HepG2 (cell line): ENCODE results near the gene CAPG. TPM values are rescaled to one million over a fixed set of nuclear protein-coding genes. Genes with fewer than 3 reads are reported as not detected.
A peak's percentile ranks its signal among the peaks of the same experiment; 100 is the strongest.

Experiments used
- AGO2 ChIP-seq: fragments of 200-400 bp; formaldehyde crosslinking; optimal IDR thresholded peaks from 2 replicates; pipeline ENCODE3; 2017; ENCODE audit warnings: mild to moderate bottlenecking, low read depth, low read length, moderate library complexity
- CREM ChIP-seq, 2 experiments: sonication (generic) in 1 of 2; formaldehyde crosslinking in 1 of 2; IDR thresholded peaks; 2 replicates each; pipeline versions ENCODE4 v1.4.0 to v1.6.1; 2016 to 2020; ENCODE audit warnings: antibody characterized with exemption in 1 of 2, mild to moderate bottlenecking in 1 of 2, missing genetic modification reagents in 1 of 2
- CSRNP1 ChIP-seq: sonication (generic); formaldehyde crosslinking; IDR thresholded peaks from 2 replicates; pipeline ENCODE4 v1.8.1; 2023; ENCODE audit warnings: mild to moderate bottlenecking, missing genetic modification reagents
- EEA1 ChIP-seq: sonication (generic); formaldehyde crosslinking; IDR thresholded peaks from 2 replicates; pipeline ENCODE4 v1.5.1; 2020; ENCODE audit warnings: mild to moderate bottlenecking, missing genetic modification reagents, borderline replicate concordance
- HMG20A ChIP-seq: IDR thresholded peaks from 2 replicates; pipeline ENCODE4 v1.6.1; 2016; ENCODE audit warnings: borderline replicate concordance
- HOXA5 ChIP-seq: sonication (generic); formaldehyde crosslinking; IDR thresholded peaks from 2 replicates; pipeline ENCODE4 v1.4.0; 2020; ENCODE audit warnings: missing genetic modification reagents
- HOXD1 ChIP-seq: sonication (generic); formaldehyde crosslinking; IDR thresholded peaks from 2 replicates; pipeline ENCODE4 v1.5.0; 2020; ENCODE audit warnings: missing genetic modification reagents
- RORA ChIP-seq: sonication (generic); formaldehyde crosslinking; IDR thresholded peaks from 2 replicates; pipeline ENCODE4 v1.5.0; 2020; ENCODE audit warnings: mild to moderate bottlenecking, missing genetic modification reagents, moderate library complexity
- SATB2 ChIP-seq: sonication (generic); formaldehyde crosslinking; IDR thresholded peaks from 2 replicates; pipeline ENCODE4 v1.5.0; 2020; ENCODE audit warnings: missing genetic modification reagents
- SRSF1 ChIP-seq: fragments of 200-400 bp; formaldehyde crosslinking; optimal IDR thresholded peaks from 2 replicates; pipeline ENCODE3; 2017; ENCODE audit warnings: mild to moderate bottlenecking, low read depth, low read length, moderate library complexity
- THAP11 ChIP-seq: IDR thresholded peaks from 2 replicates; pipeline ENCODE4 v1.6.1; 2016; ENCODE audit warnings: missing biosample characterization, missing genetic modification reagents
- U2AF1 ChIP-seq: fragments of 200-400 bp; formaldehyde crosslinking; optimal IDR thresholded peaks from 2 replicates; pipeline ENCODE3; 2017; ENCODE audit warnings: mild to moderate bottlenecking, low read depth, low read length
- ZNF280B ChIP-seq: sonication (generic); formaldehyde crosslinking; IDR thresholded peaks from 2 replicates; pipeline ENCODE4 v1.5.0; 2020; ENCODE audit warnings: missing genetic modification reagents, mild to moderate bottlenecking, borderline replicate concordance
- ZNF746 ChIP-seq: sonication (generic); formaldehyde crosslinking; IDR thresholded peaks from 2 replicates; pipeline ENCODE4 v1.8.0; 2022; ENCODE audit warnings: mild to moderate bottlenecking, missing genetic modification reagents
- ZNF772 ChIP-seq: sonication (generic); formaldehyde crosslinking; IDR thresholded peaks from 2 replicates; pipeline ENCODE4 v1.5.0; 2020; ENCODE audit warnings: mild to moderate bottlenecking, missing genetic modification reagents
- ZNF775 ChIP-seq: sonication (generic); formaldehyde crosslinking; IDR thresholded peaks from 2 replicates; pipeline ENCODE4 v1.4.0; 2020; ENCODE audit warnings: missing genetic modification reagents, mild to moderate bottlenecking, moderate library complexity, borderline replicate concordance
- ZSCAN12 ChIP-seq: sonication (generic); formaldehyde crosslinking; IDR thresholded peaks from 2 replicates; pipeline ENCODE4 v1.9.0; 2021; ENCODE audit warnings: mild to moderate bottlenecking, missing genetic modification reagents
- ZSCAN20 ChIP-seq: sonication (generic); formaldehyde crosslinking; IDR thresholded peaks from 2 replicates; pipeline ENCODE4 v1.4.0; 2020; ENCODE audit warnings: missing genetic modification reagents, mild to moderate bottlenecking, borderline replicate concordance
- polyA plus RNA-seq, 8 experiments: library from polyadenylated mRNA; depleted of rRNA in 3 of 8; stranded (reverse) in 7 of 8; unstranded in 1 of 8; fragments of >200 nt; fragmentation: Illumina TruSeq in 4 of 8; extraction: Trizol in 4 of 8; gene quantifications; 2 replicates each; pipeline versions ENCODE4 v1.2.1 to v1.2.3, GENCODE V29; 2011 to 2016; ENCODE audit warnings: low read depth in 4 of 8, missing spikeins in 1 of 8, mixed read lengths in 1 of 8; ENCODE audit not compliant: insufficient read depth in 1 of 8
- total RNA-seq, 5 experiments: library from RNA; depleted of rRNA; stranded (reverse); fragments of >200 nt; fragmentation: Illumina TruSeq; extraction: Trizol; gene quantifications; 2 replicates each; pipeline ENCODE4 v1.2.3, GENCODE V29; 2016; ENCODE audit warnings: low read depth in 1 of 5
- TF ChIP-seq, protein P1 (sequence below): sonication (generic); formaldehyde crosslinking; IDR thresholded peaks from 2 replicates; pipeline ENCODE4 v1.8.0; 2022; ENCODE audit warnings: missing genetic modification reagents, mild to moderate bottlenecking, borderline replicate concordance
- TF ChIP-seq, protein P2 (sequence below): sonication (generic); formaldehyde crosslinking; IDR thresholded peaks from 2 replicates; pipeline ENCODE4 v1.4.0; 2020; ENCODE audit warnings: missing genetic modification reagents, mild to moderate bottlenecking, borderline replicate concordance
- TF ChIP-seq, protein P3 (sequence below): sonication (generic); formaldehyde crosslinking; IDR thresholded peaks from 2 replicates; pipeline ENCODE4 v1.4.0; 2020; ENCODE audit warnings: low read depth, mild to moderate bottlenecking, missing genetic modification reagents

Gene CAPG
- total and polyA plus RNA-seq, 2 of the 13 experiments (the other 11 are each of a cell fraction or from before 2014, with no cell fraction given): 12.7 to 18.2 TPM

DNA sequence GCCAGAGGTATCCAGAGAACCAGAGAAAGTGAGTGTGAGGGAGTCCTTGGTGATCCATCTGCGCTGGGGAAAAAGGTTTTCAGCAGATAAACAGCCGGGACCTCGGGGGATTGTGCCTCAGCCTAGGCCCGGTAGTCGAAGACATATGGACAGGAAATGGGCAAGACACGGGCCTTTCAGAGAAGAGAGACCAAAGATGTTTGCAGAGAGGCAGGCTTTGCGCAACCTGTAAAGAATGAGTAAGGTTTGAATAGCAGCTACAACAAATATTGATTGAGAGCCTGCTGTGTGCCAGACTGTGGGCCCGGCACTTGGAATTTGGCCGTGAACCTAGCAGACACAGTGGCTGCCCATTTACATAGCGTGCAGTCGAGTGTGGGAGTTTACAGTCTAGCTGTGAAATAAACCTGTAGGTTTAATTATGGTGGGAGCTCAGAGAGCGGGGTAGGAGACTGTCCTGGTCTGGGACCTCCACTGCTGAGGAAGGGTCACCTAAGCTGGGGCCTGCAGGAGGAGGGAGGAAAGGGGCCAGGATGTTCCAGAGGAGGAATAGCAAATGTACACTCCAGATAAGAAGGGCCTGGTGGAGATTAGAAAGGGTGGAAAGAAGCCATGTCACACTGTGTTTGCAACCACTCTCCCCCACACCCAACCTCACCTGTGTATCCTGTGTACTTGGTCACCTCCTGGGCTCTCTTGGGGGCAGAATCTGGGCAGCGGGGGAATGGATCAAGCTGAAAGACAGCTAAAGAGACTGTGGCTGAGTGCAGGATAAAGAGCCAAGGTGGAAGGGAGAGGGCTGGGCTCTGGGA lies 11.3 kb upstream of the CAPG start (continued):
- TF ChIP-seq, protein P1, sequence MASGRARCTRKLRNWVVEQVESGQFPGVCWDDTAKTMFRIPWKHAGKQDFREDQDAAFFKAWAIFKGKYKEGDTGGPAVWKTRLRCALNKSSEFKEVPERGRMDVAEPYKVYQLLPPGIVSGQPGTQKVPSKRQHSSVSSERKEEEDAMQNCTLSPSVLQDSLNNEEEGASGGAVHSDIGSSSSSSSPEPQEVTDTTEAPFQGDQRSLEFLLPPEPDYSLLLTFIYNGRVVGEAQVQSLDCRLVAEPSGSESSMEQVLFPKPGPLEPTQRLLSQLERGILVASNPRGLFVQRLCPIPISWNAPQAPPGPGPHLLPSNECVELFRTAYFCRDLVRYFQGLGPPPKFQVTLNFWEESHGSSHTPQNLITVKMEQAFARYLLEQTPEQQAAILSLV (CRISPR knock-in tag): peak; percentile 92; the same call in 1 of the 2 replicates
- TF ChIP-seq HOXD1 (CRISPR knock-in tag): peak; percentile 97
- TF ChIP-seq EEA1 (CRISPR knock-in tag): no peak
- TF ChIP-seq AGO2: no peak
- peak; percentile 96 for TF ChIP-seq HMG20A
- TF ChIP-seq HOXA5 (CRISPR knock-in tag): peak; percentile 94; the same call in 1 of the 2 replicates
- TF ChIP-seq ZNF746 (CRISPR knock-in tag): peak; percentile 85
- no peak for TF ChIP-seq SATB2 (CRISPR knock-in tag)
- TF ChIP-seq CSRNP1 (CRISPR knock-in tag): no peak; the same call in 1 of the 2 replicates
- TF ChIP-seq THAP11 (CRISPR knock-in tag): peak; percentile 86
- TF ChIP-seq RORA (CRISPR knock-in tag): peak; percentile 63; the same call in 1 of the 2 replicates
- TF ChIP-seq ZSCAN20 (CRISPR knock-in tag): peak; percentile 93; the same call in 1 of the 2 replicates
- TF ChIP-seq ZNF280B (CRISPR knock-in tag): no peak
- TF ChIP-seq SRSF1: no peak
- TF ChIP-seq ZNF772: 0 out of 2 replicates have a peak, but pooled peaks have one; percentile 52
- TF ChIP-seq ZNF775 (CRISPR knock-in tag): peak; percentile 72; the same call in 1 of the 2 replicates
- TF ChIP-seq, protein P2, sequence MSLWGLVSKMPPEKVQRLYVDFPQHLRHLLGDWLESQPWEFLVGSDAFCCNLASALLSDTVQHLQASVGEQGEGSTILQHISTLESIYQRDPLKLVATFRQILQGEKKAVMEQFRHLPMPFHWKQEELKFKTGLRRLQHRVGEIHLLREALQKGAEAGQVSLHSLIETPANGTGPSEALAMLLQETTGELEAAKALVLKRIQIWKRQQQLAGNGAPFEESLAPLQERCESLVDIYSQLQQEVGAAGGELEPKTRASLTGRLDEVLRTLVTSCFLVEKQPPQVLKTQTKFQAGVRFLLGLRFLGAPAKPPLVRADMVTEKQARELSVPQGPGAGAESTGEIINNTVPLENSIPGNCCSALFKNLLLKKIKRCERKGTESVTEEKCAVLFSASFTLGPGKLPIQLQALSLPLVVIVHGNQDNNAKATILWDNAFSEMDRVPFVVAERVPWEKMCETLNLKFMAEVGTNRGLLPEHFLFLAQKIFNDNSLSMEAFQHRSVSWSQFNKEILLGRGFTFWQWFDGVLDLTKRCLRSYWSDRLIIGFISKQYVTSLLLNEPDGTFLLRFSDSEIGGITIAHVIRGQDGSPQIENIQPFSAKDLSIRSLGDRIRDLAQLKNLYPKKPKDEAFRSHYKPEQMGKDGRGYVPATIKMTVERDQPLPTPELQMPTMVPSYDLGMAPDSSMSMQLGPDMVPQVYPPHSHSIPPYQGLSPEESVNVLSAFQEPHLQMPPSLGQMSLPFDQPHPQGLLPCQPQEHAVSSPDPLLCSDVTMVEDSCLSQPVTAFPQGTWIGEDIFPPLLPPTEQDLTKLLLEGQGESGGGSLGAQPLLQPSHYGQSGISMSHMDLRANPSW (CRISPR knock-in tag): peak; percentile 96
- TF ChIP-seq, protein P3, sequence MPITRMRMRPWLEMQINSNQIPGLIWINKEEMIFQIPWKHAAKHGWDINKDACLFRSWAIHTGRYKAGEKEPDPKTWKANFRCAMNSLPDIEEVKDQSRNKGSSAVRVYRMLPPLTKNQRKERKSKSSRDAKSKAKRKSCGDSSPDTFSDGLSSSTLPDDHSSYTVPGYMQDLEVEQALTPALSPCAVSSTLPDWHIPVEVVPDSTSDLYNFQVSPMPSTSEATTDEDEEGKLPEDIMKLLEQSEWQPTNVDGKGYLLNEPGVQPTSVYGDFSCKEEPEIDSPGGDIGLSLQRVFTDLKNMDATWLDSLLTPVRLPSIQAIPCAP (CRISPR knock-in tag): no peak
- peak; percentile 87 for TF ChIP-seq ZSCAN12 (CRISPR knock-in tag)
- peak; percentile 89 for TF ChIP-seq CREM (IDR thresholded peaks at IDR 0.05)
- no peak for TF ChIP-seq CREM (CRISPR knock-in tag; IDR thresholded peaks at IDR 0.05)
- peak; percentile 66 for TF ChIP-seq U2AF1
